HepG2 (cell line): Measurements from ENCODE around the gene STYXL1. TPM values are rescaled to one million over a fixed set of nuclear protein-coding genes. Genes with fewer than 3 reads are reported as not detected.
A peak's percentile ranks its signal among the peaks of the same experiment; 100 is the strongest.

ENCODE experiments used
- ATAC-seq: fragments of 200-7000 bp; cut with Tn5 transposase; 3 replicates; pipeline ENCODE4 v1.9.1; 2020; ENCODE audit warnings: mild to moderate bottlenecking, moderate library complexity
- BruUV-seq: library from RNA; stranded (reverse); fragments of 400-500 nt; replicated peaks from 2 replicates; lab custom pipeline; 2021; lab: Mats Ljungman, UMichigan
- CTCF ChIA-PET: fragments of 300-600 bp; formaldehyde crosslinking; extraction: SDS; loops from one replicate; lab custom pipeline; 2021; ENCODE audit warnings: low total read pairs, inconsistent platforms, low intra/inter-chr PET ratio; lab: Yijun Ruan, JAX
- POLR2A ChIA-PET: fragments of 350-600 bp; sonication (Branson Sonifier 250); formaldehyde crosslinking; loops from one replicate; lab custom pipeline; 2020; ENCODE audit warnings: antibody characterized with exemption, inconsistent platforms; lab: Yijun Ruan, JAX
- DNase-seq: peaks from one replicate; pipeline ENCODE4 v3.0.0-alpha.2; 2015; ENCODE audit warnings: low spot score
- FAIRE-seq: peaks from 3 replicates; lab custom pipeline; 2011; peaks lifted over from hg19 to GRCh38; lab: Jason Lieb, UNC
- H2AFZ ChIP-seq: one replicate; pipeline ENCODE4 v1.6.1; 2011; ENCODE audit warnings: low read length, inconsistent platforms
- H3K27ac ChIP-seq: fragments of 300-600 bp; 3 replicates; pipeline ENCODE4 v1.8.0; 2011; ENCODE audit warnings: mixed run types, mild to moderate bottlenecking, mixed read lengths, low read length, inconsistent platforms; ENCODE audit not compliant: insufficient read depth; ENCODE audit errors: extremely low read length
- H3K27me3 ChIP-seq, 2 experiments: fragments of 200-600 bp in 1 of 2; 2 replicates in 1 of 2; 3 replicates in 1 of 2; pipeline versions ENCODE4 v1.6.0 to v1.8.0; 2011; ENCODE audit warnings: low read length in 2 of 2, mild to moderate bottlenecking in 2 of 2, moderate library complexity in 2 of 2, inconsistent platforms in 1 of 2; ENCODE audit not compliant: insufficient read depth in 2 of 2, control insufficient read depth in 1 of 2
- H3K36me3 ChIP-seq, 2 experiments: fragments of 200-600 bp in 1 of 2; replicated peaks in 1 of 2; 2 replicates in 1 of 2; 3 replicates in 1 of 2; pipeline versions ENCODE4 v1.5.1 to v1.8.0; 2011; ENCODE audit warnings: low read length in 2 of 2, inconsistent platforms in 1 of 2; ENCODE audit not compliant: insufficient read depth in 2 of 2, control insufficient read depth in 1 of 2
- H3K4me1 ChIP-seq: 2 replicates; pipeline ENCODE4 v1.5.1; 2012; ENCODE audit warnings: low read length, inconsistent platforms; ENCODE audit not compliant: insufficient read depth
- H3K4me2 ChIP-seq: 2 replicates; pipeline ENCODE4 v1.6.0; 2011; ENCODE audit warnings: low read depth, low read length, inconsistent platforms
- H3K4me3 ChIP-seq, 3 experiments: fragments of 200-600 bp in 1 of 3; sonication (generic), shearing (Covaris generic) in 1 of 3; replicated peaks in 1 of 3; 2 replicates each; pipeline ENCODE4 v1.5.1; 2011 to 2016; ENCODE audit warnings: low read length in 3 of 3, inconsistent platforms in 2 of 3, low read depth in 2 of 3, mild to moderate bottlenecking in 2 of 3, control low read depth in 1 of 3, mixed read lengths in 1 of 3; ENCODE audit not compliant: insufficient read depth in 1 of 3
- H3K79me2 ChIP-seq: one replicate; pipeline ENCODE4 v1.6.1; 2011; ENCODE audit warnings: low read length, inconsistent platforms; ENCODE audit not compliant: insufficient read depth
- H3K9ac ChIP-seq: 2 replicates; pipeline ENCODE4 v1.6.0; 2011; ENCODE audit warnings: mild to moderate bottlenecking, low read depth, low read length, inconsistent platforms; ENCODE audit not compliant: insufficient read depth
- H3K9me3 ChIP-seq: 2 replicates; pipeline ENCODE4 v1.5.1; 2012; ENCODE audit warnings: mild to moderate bottlenecking, low read length
- H4K20me1 ChIP-seq: 2 replicates; pipeline ENCODE4 v1.6.0; 2011; ENCODE audit warnings: inconsistent platforms, mild to moderate bottlenecking, low read length, moderate library complexity; ENCODE audit not compliant: insufficient read depth
- AGO2 ChIP-seq: fragments of 200-400 bp; formaldehyde crosslinking; optimal IDR thresholded peaks from 2 replicates; pipeline ENCODE3; 2017; ENCODE audit warnings: mild to moderate bottlenecking, low read depth, low read length, moderate library complexity
- AKAP8 ChIP-seq: sonication (generic); formaldehyde crosslinking; IDR thresholded peaks from 2 replicates; pipeline ENCODE4 v1.5.1; 2020; ENCODE audit warnings: mild to moderate bottlenecking, missing genetic modification reagents
- GATAD1 ChIP-seq: IDR thresholded peaks from 2 replicates; pipeline ENCODE4 v1.6.1; 2016; ENCODE audit warnings: missing genetic modification reagents, missing compliant biosample characterization
- PCBP1 ChIP-seq: fragments of 200-400 bp; formaldehyde crosslinking; IDR thresholded peaks from 2 replicates; pipeline ENCODE4 v1.6.1; 2017; ENCODE audit warnings: mild to moderate bottlenecking, low read depth, low read length, borderline replicate concordance
- RBM39 ChIP-seq: fragments of 200-400 bp; formaldehyde crosslinking; IDR thresholded peaks from one replicate; pipeline ENCODE4 v1.6.1; 2018; ENCODE audit warnings: antibody characterized with exemption, mild to moderate bottlenecking, low read depth, low read length; ENCODE audit not compliant: poor library complexity, severe bottlenecking
- SALL1 ChIP-seq: sonication (generic); formaldehyde crosslinking; IDR thresholded peaks from 2 replicates; pipeline ENCODE4 v1.8.0; 2022; ENCODE audit warnings: mild to moderate bottlenecking, missing genetic modification reagents
- SOX6 ChIP-seq, 2 experiments: fragments of 450-650 bp in 1 of 2; sonication (generic) in 1 of 2; formaldehyde crosslinking in 1 of 2; IDR thresholded peaks; 2 replicates each; pipeline versions ENCODE4 v1.4.0 to v1.6.1; 2017 to 2020; ENCODE audit warnings: antibody characterized with exemption in 1 of 2, mild to moderate bottlenecking in 1 of 2, missing genetic modification reagents in 1 of 2
- ZBTB10 ChIP-seq: sonication (generic); formaldehyde crosslinking; IDR thresholded peaks from 2 replicates; pipeline ENCODE4 v1.4.0; 2020; ENCODE audit warnings: missing genetic modification reagents, borderline replicate concordance
- ZNF235 ChIP-seq: sonication (generic); formaldehyde crosslinking; IDR thresholded peaks from 2 replicates; pipeline ENCODE4 v1.8.1; 2023; ENCODE audit warnings: mild to moderate bottlenecking, missing genetic modification reagents, borderline replicate concordance
- WGBS: methylation state at CpG from one replicate; pipeline ENCODE4 v1.1.6; 2017; ENCODE audit warnings: low lambda C conversion rate; 5-methylcytosine and 5-hydroxymethylcytosine counted together
- in situ Hi-C: cut with HindIII; loops from 2 replicates; pipeline ENCODE4 v1.10.0; 2017; ENCODE audit warnings: low pct_unique_long_range_greater_than_20kb; ENCODE audit not compliant: extremely low pct_ligation_motif_present
- intact Hi-C: fragments of 100-400 bp; cut with micrococcal nuclease; formaldehyde crosslinking; loops from one replicate; pipeline ENCODE4 v1.10.0; 2022; ENCODE audit not compliant: unreplicated experiment
- polyA plus RNA-seq, 8 experiments: library from polyadenylated mRNA; depleted of rRNA in 3 of 8; stranded (reverse) in 7 of 8; unstranded in 1 of 8; fragments of >200 nt; fragmentation: Illumina TruSeq in 4 of 8; extraction: Trizol in 4 of 8; gene quantifications; 2 replicates each; pipeline versions ENCODE4 v1.2.1 to v1.2.3, GENCODE V29; 2011 to 2016; ENCODE audit warnings: low read depth in 4 of 8, missing spikeins in 1 of 8, mixed read lengths in 1 of 8; ENCODE audit not compliant: insufficient read depth in 1 of 8
- total RNA-seq, 5 experiments: library from RNA; depleted of rRNA; stranded (reverse); fragments of >200 nt; fragmentation: Illumina TruSeq; extraction: Trizol; gene quantifications; 2 replicates each; pipeline ENCODE4 v1.2.3, GENCODE V29; 2016; ENCODE audit warnings: low read depth in 1 of 5

Gene STYXL1
- total and polyA plus RNA-seq, 2 of the 13 experiments (the other 11 are each of a cell fraction or from before 2014, with no cell fraction given), result 23.9 to 38.3 TPM

- TF ChIP-seq PCBP1 (0 out of 2 replicates have a peak, but pooled peaks have one; percentile 24), AKAP8 (peak; percentile 86), SOX6 (IDR thresholded peaks at IDR 0.05) (no peak), SOX6 (CRISPR knock-in tag; IDR thresholded peaks at IDR 0.05) (peak; percentile 52), GATAD1 (CRISPR knock-in tag) (0 out of 2 replicates have a peak, but pooled peaks have one; percentile 15), RBM39 (peak; percentile 65), SALL1 (CRISPR knock-in tag) (peak; percentile 63; the same call in 1 of the 2 replicates), ZBTB10 (no peak; the same call in 1 of the 2 replicates)
- TF ChIP-seq, all 625 proteins: peak for 111
Observed at GRCh38 chr7:75993689-75994387, 54.0 kb downstream of the STYXL1 start (continued).

GRCh38 chr7:75992083-75992755 is 55.6 kb downstream of the STYXL1 start:
- DNase-seq (no peak), ATAC-seq (no peak), FAIRE-seq (no peak)
- Histone ChIP-seq H3K27me3 (no peaks in the 10 kb centered on the region), H4K20me1 (no peaks in the 10 kb centered on the region; the same call in 1 of the 2 replicates), H3K4me2 (no peak overlapping the region), H3K4me1 (peaks cover 38% of the 10 kb centered on the region), H3K9me3 (no peaks in the 10 kb centered on the region), H2AFZ (no peak overlapping the region), H3K27ac (peak overlapping the region; percentile 18), H3K9ac (no peak overlapping the region), H3K4me3 (no peak overlapping the region), H3K79me2 (peaks cover 2% of the 10 kb centered on the region), H3K36me3 (peaks cover 2 to 20% of the 10 kb centered on the region in 2 experiments; a peak in 4 of 5 replicates)
- TF ChIP-seq SALL1 (CRISPR knock-in tag), result 0 out of 2 replicates have a peak, but pooled peaks have one; percentile 11
- TF ChIP-seq PCBP1, result no peak
- peak; percentile 35 for TF ChIP-seq AGO2
- TF ChIP-seq ZNF235, result no peak
- CTCF ChIA-PET, result no interaction called here
- BruUV-seq, result no TSS peak
- POLR2A ChIA-PET, result interaction anchor here (1.2 to 2.9 kb wide), 2 partner anchors 46 to 86 kb away, joined by 3 to 14 read pairs; no protein-coding TSS in a partner anchor
- 96% methylated on average over 4 of the region's 20 CpGs for WGBS
- in situ Hi-C loops (no loop called here), intact Hi-C loops (loop anchor here (2.0 kb wide), 1 partner anchor 71 kb away; no protein-coding TSS in a partner anchor)
